Neural crest cell (in vitro differentiated cells): ENCODE data around the gene AGBL1. TPM values are rescaled to one million over a fixed set of nuclear protein-coding genes. Genes with fewer than 3 reads are reported as not detected.

Source experiments
- DNase-seq: peaks from one replicate; pipeline ENCODE4 v3.0.0; 2021; ENCODE audit warnings: low read depth, mixed read lengths, low spot score
- H3K27ac Mint-ChIP-seq: one replicate; pipeline ENCODE4 v1.8.0; 2021; ENCODE audit warnings: mild to moderate bottlenecking, mixed read lengths; ENCODE audit not compliant: unreplicated experiment
- H3K27me3 Mint-ChIP-seq: 2 replicates; pipeline ENCODE4 v1.8.0; 2021; ENCODE audit warnings: low read depth, mild to moderate bottlenecking, mixed read lengths
- H3K36me3 Mint-ChIP-seq: 2 replicates; pipeline ENCODE4 v1.8.0; 2021; ENCODE audit warnings: low read depth, mild to moderate bottlenecking, mixed read lengths
- H3K4me1 Mint-ChIP-seq: 2 replicates; pipeline ENCODE4 v1.8.0; 2021; ENCODE audit warnings: mixed read lengths
- H3K4me3 Mint-ChIP-seq: one replicate; pipeline ENCODE4 v1.8.0; 2021; ENCODE audit warnings: mild to moderate bottlenecking, mixed read lengths
- H3K9me3 Mint-ChIP-seq: 2 replicates; pipeline ENCODE4 v1.8.0; 2021; ENCODE audit warnings: mixed read lengths
- CTCF ChIP-seq: fragments of 200-600 bp; sonication (generic); conservative IDR thresholded peaks from 2 replicates; pipeline ENCODE4 v1.5.0; 2021; ENCODE audit warnings: antibody characterized with exemption, mild to moderate bottlenecking
- total RNA-seq: library from RNA; stranded (reverse); gene quantifications from 2 replicates; pipeline ENCODE4 v1.2.1, GENCODE V29; 2021

The AGBL1 gene
- total RNA-seq, 1 donor from 2014 or later, result 0.05 TPM

- Mint-ChIP-seq H3K27ac (no peak overlapping the region), H3K9me3 (peaks cover 3% of the 10 kb centered on the region), H3K27me3 (peaks cover 19% of the 10 kb centered on the region), H3K4me3 (no peak overlapping the region), H3K4me1 (no peaks in the 10 kb centered on the region), H3K36me3 (no peaks in the 10 kb centered on the region)
- no peak for TF ChIP-seq CTCF
- DNase-seq, result no peak
Observed at GRCh38 chr15:86183596-86184491, 104.2 kb downstream of the AGBL1 start.

GRCh38 chr15:86193716-86194380 is 114.2 kb downstream of the AGBL1 start:
- Mint-ChIP-seq H3K36me3 (no peaks in the 10 kb centered on the region), H3K27me3 (peaks cover 7% of the 10 kb centered on the region), H3K27ac (no peak overlapping the region), H3K4me1 (no peaks in the 10 kb centered on the region), H3K9me3 (no peaks in the 10 kb centered on the region), H3K4me3 (no peak overlapping the region)
- DNase-seq, result no peak
- TF ChIP-seq CTCF, result no peak

- no peak for TF ChIP-seq CTCF
Observed at GRCh38 chr15:86197770-86198169, 118.1 kb downstream of the AGBL1 start.

GRCh38 chr15:86199467-86200145 is 119.9 kb downstream of the AGBL1 start:
- Mint-ChIP-seq H3K27ac (no peak overlapping the region), H3K36me3 (no peaks in the 10 kb centered on the region), H3K4me1 (no peaks in the 10 kb centered on the region), H3K27me3 (peaks cover 4% of the 10 kb centered on the region), H3K9me3 (no peaks in the 10 kb centered on the region), H3K4me3 (no peak overlapping the region)
- TF ChIP-seq CTCF, result no peak
- DNase-seq, result no peak

More at GRCh38 chr15:86197770-86198169, 118.1 kb downstream of the AGBL1 start:
- H3K9me3 Mint-ChIP-seq, result no peaks in the 10 kb centered on the region
- H3K4me1 Mint-ChIP-seq, result no peaks in the 10 kb centered on the region
- no peak overlapping the region for H3K27ac Mint-ChIP-seq
- peaks cover 7% of the 10 kb centered on the region for H3K27me3 Mint-ChIP-seq
- DNase-seq, result no peak
- H3K4me3 Mint-ChIP-seq, result no peak overlapping the region
- H3K36me3 Mint-ChIP-seq, result no peaks in the 10 kb centered on the region

- no peak overlapping the region for H3K4me3 Mint-ChIP-seq
- H3K27ac Mint-ChIP-seq, result no peak overlapping the region
- no peaks in the 10 kb centered on the region for H3K9me3 Mint-ChIP-seq
- TF ChIP-seq CTCF, result no peak
- H3K36me3 Mint-ChIP-seq, result no peaks in the 10 kb centered on the region
- DNase-seq, result no peak
- H3K27me3 Mint-ChIP-seq, result peaks cover 2% of the 10 kb centered on the region
- H3K4me1 Mint-ChIP-seq, result no peaks in the 10 kb centered on the region
Observed at GRCh38 chr15:86201313-86202008, 121.8 kb downstream of the AGBL1 start.
